ENCODE data around the gene CELF4.

Gene CELF4

DNA sequence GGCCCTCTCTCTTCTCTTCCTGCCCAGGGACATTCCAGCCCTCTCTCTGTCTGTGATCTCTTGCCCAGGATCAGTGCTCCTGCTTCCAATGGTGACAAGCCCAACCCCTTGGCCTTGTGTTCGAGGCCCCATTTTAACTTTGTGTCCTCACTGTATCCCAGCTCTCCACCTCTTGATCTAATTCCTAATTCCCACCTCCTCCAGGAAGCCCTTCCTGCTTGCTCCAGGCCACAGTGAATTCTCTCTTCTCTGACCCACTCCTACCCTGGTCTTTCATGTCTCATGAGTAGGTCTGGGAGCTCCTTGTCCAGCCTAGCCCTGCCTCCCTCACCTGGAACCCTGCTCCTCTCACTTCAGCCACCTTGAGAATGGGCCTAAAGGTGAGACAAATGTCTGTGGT is 249.1 kb downstream of the CELF4 start:
- DNase-seq (ENCODE audit: low read depth), result no peak

DNA sequence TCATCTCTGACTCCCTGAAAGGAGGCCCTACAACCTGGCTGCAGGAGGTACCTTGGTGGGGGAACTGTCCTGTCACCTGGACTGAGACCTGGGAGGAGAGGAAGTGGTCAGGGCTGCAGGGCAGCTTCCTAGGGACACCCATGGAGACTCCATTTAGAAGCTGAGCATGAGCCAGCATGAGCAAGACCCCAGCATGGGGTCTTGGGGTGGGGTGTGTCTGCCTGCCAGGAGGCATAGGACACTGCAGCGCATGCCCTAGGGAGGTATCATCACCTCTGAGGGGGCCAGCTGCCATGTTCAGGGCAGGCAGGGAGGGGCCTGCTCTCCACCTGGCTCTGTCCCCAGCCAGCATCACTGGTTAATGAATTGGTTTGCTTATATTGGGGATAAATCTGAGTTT is 249.7 kb downstream of the CELF4 start:
- no peak for DNase-seq (ENCODE audit: low read depth)

DNA sequence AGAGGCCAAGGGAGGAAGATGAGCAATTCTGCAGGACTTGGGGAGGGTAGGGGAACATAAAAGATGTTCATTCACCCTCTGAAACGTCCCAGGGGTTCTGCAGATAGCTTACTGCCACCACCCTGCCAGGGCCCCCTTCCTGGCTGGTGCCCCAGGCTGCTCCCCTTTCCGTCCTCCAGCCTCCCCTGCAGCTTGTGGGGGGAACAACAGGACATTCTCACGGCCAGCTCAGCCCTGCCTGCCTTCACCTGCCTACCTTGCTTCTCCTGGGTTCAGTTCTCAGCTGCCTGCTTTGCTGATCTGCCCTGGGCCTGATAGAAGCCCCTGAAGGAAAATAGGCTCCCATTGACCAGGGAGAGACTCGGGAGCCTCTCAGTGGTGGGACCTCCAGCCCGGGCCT is 251.1 kb downstream of the CELF4 start:
- no peak for DNase-seq (ENCODE audit: low read depth)

DNA sequence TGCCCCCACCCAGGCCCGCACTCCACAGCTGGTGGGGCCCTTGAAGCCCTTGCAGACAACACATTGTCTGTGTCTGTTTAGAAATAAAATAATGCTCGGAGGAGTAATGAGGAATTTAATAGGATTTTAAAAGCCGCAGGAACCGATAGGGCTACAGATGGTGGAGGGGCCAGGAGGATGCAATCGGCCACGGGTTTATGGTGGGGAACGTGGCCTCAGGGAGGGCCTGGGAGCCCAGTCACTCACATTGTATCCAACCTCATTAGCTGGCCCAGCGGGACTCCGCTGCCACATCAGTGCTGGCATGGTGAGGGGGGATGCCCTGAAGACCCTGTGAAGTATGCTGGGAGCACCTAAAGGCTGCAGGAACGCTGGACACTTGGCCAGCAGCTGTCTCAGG is 252.0 kb downstream of the CELF4 start:
- no peak for DNase-seq (ENCODE audit: low read depth)

DNA sequence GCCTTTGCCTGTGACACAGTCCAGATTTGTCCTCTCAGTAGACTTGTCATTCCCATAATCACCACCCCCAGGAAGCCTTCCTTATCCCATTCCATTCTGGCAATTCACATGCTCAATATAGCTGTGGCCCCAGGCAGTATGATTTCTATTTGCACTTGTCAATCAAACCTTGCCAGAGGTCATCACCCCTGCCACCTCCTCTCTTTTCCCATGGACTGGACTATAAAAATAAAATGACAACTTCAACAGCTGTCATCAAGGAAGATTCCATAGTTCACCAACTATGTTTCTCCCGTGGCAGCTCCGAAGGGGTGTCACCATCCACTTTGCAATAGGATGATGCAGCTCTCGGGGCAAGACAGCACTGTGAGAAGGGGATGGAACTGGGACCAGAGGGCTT is 255.7 kb downstream of the CELF4 start:
- no peak for DNase-seq (ENCODE audit: low read depth)

DNA sequence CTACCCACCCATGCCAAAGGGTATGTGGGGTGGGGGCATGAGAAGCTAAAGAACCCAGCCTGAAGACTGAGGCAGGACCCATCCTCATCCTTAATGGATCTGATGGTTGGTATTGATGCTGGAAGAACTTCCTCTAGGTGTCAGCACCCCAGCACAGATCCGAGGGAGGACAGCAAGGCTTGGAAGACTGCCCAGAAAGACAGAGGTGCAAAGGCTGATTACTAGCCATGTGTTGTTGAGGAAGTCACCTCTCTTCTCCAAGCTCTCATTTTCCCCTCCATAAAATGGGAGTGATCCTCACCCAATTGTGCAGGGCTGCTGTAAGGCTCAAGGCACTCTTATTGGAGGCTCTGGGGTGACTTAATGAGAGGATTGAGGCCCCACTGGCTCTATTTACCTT is 256.5 kb downstream of the CELF4 start:
- DNase-seq (ENCODE audit: low read depth), result no peak

DNA sequence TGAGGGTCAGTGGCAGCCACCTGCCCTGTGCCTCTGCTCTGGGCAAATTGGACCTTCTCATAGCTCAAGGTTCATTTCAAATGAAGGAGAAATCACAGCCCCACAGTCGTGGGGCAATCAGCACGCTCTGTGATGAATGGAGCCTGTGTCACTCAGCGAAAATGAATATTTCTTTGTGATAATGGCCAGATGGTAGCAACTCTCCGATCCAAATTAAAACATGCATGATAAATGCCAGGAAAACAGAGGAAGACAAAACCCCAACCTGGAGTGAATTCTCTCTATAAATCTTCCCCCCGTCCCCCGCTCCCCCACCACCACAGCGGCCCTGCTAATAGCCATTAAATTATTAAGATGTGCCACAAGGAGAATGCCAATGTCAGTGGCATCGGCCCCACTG is 258.4 kb downstream of the CELF4 start:
- DNase-seq (ENCODE audit: low read depth), result no peak

DNA sequence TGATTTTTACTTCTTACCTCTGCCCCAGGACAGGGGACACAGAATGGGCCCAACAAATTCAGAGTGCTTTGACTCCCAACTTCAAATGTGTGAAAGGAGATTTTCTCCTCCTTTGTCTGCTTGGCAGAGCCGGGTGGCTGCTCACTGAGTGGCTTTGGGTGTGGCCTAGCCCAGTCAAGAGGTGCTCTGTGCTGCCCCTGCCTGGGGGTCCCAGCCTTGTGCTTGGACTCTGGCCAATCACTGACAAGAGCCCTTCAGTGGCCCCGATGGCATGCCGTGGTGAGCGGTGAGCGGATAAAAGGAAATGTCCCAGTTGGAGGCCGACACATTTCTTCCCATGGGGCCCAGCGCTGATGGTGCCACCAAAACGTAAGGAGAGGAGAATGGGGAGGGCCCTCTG is 259.2 kb downstream of the CELF4 start:
- no peak for DNase-seq (ENCODE audit: low read depth)

DNA sequence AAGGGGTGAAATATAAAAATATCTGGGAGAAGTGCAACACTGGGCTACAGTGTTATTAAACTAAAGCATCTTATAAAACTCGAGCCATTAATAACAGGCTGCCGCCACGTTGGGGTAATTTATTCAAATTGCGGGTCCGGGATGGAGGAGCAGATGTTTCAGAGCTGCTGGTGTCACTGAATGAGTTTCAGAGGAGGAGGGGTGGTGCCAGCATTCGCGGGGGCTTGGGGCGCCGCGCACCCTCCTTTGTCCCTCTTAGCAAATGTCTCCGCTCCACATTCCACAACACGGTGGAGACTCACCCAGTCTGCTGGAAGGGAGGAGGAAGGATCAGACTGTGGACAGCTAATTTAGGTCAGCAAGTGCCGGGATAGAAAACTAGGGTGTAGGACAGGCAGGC is 260.5 kb downstream of the CELF4 start:
- DNase-seq (ENCODE audit: low read depth), result no peak

DNA sequence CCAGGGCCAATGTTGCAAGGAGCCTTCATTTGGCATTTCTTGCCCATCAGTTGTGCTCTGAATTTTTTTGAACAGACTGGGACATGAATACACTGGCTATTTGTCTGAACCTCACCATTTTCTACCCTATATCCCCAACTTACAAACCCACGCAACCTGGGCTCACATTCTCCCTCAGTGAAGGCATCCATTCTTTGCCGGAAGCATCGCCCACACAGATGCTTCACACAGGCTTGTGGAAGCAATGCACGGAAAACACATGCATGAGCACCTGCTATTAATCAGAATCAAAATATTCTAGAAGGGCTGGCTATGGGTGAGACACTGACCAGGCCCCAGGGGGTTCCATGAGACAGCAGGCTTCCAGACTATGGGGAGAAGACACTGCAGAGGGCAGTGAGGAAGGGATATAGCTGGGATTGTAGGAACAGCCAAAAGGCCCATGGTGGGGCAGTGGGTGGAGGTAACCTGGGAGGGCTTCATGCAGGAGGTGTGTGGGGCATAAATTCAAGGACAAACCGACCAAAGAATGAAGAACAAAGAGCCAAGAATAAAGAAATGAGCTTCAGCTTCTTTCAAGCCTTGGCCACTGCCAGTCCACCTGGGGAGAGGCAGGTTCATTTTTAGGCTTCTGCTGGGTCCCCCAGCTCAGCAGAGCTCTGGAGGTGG is 261.5 kb downstream of the CELF4 start:
- DNase-seq (ENCODE audit: low read depth), result no peak

DNA sequence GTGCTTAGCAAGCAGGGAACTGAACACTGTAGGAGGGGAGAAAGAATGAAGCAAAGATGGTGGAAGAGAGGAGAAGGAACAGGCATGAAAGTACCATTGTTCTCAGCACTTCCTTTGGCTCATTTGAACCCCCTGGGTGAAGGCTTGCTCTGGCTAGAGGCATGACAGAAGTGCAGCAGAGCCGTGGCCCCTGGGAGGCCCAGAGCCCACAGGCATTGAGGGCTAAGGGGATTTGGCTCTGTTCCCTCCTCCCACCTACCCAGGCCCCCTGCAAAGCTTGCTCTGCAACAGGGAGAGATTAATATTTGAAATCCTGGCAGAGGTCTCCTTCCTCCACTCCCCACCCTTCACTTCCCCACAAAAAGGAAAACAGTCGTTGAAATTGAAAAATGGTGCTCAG is 262.6 kb downstream of the CELF4 start:
- DNase-seq (ENCODE audit: low read depth), result no peak

DNA sequence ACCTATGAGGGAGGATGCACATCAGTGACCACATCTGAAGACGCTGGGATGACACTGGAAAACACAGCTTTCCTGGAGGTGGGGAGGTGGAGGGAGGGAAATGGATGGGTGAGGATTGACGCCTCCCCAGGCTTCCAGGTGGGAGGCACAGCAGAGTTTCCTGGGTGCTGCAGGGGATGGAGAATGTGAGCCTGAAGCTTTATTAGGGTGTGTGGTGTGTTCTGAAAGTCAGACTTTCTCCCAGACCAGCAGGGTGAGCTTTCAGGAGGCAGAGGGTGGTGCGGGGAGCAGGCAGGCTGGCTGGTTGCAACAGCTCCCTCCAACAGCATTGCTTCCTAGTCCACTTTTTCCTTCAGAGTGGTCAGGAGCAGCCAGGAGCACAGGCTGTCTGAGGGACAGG is 263.1 kb downstream of the CELF4 start:
- no peak for DNase-seq (ENCODE audit: low read depth)

DNA sequence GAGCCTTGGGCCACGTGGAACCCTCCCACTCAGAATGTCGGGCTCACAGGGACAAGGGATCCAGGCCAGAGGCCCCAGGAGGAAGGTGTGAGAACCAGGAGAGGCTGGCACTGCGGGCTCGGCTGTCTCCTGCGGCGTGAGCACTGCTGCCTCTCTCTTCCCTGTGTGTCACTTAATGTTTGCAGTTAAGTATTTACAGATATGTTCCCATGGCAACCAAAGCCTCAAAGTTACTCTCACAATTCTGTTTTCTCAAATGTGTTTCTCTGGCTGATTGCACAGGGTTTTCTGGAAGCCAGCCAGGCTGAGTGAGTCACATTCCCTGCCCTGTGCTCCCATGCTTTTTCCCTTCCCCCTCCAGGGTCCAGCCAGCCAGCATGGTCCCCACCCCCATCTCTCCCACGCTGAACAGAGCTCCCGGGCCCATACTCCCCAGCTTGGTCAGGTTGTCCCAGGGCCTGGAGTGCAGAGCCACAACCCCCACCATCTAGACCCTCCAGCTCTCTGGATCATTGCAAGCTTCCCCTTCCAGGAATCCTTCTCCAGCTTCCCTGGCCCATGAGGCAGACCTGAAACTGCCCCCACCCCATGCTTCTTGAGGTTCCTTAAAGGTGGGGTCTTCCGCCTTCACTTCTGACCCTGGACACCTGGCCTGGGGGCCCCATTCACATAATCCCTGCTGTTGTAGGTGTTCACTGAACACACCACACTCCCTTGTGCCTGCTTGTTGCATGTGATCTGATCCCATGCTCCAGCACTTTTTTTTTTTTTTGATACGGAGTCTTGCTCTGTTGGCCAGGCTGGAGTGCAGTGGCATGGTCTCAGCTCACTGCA is 265.9 kb downstream of the CELF4 start:
- no peak for DNase-seq (ENCODE audit: low read depth)

DNA sequence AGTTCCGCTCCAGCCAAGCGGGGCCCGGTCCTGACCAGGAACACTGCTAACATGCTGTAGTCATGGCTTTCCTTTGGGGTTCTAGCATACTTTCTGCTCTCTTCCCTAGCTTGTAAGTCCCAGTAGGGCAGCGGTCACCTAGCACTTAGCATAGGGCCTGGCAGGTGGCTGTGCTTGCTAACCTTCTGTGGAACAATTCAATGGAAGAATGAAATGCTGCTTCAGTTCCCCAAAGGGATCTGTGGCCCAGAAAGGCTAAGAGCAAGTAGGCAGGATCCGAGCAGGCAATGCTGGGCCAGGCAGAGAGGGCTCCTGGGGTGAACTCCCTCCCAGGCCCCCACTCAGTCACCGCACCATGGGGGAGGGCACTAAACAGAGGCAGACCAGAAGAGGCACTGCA is 266.8 kb downstream of the CELF4 start:
- no peak for DNase-seq (ENCODE audit: low read depth)

DNA sequence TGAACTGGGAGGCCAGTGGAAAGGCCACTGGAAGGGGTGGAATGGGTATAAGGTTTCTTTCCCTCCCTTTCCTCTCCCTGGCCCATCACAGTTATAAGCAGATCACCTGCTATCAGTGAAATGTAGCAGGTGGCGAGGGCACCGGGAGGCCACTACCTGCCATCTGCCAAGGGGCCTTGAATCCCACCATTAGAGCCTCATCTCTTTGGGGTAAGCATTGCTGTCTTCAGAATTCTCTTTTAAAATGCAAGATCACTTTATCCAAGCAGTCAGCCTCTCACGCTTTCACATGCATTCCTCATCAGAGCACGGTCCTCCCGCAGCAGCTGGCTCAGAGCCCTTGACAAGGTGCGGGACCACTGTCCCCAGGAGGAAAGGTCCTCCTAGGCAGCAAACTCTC is 268.5 kb downstream of the CELF4 start:
- no peak for DNase-seq (ENCODE audit: low read depth)

DNA sequence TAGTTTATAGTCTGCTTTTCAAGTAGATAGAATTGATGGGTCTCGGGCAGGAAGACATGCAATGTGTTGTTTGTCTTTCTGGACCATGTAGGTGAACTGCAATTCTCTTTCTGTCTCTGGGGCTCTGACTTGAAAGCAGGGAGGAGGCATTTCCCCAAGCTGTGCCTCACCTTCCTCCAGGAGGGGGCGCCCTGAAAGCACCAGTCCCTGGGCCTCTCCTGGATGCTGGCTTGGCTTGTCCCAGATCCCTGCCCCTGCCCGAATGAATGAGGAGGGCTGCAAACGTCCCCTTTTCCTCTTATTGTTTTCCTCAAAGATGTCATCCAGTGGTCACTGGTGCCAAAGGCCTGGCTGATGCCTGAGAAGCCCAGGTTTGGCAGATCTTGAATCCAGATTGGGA is 270.6 kb downstream of the CELF4 start:
- no peak for DNase-seq (ENCODE audit: low read depth)

DNA sequence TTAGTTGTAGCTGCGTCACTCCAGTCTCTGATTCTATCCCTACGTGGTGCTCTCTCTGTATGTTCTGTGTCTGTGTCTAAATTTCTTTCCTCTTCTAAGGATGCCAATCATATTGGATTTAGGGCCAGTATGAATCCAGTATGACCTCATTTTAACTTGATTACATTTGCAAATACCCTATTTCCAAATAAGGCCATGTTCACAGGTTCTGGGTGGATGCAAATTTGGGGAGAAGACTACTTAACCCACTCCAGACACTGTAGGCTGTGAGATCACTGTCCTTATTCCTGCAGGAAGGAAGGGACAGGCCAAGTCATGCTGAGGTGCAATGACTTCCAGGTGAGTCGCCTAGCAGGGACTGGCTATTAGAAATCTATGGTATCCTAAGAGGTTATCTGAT is 272.2 kb downstream of the CELF4 start:
- no peak for DNase-seq (ENCODE audit: low read depth)

DNA sequence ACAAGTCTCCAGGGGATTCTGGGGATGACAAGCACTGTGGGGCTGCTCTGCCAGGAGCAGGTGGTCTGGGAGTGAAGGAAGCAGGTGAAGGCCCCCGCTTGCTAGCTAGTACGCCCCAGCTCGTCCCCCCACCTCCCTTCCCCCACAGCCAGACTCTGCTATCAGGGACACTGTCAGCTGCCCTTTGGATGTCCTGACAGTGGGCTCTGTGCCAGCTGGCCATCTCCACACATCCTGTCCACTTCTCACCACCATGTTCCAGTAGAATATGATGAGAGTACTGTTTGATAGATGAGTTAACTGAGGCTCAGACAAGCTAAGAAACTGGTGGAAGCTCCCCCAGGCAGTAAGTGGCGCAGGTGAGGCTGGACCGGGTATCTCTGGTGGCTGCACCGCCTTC is 276.2 kb downstream of the CELF4 start:
- no peak for DNase-seq (ENCODE audit: low read depth)

DNA sequence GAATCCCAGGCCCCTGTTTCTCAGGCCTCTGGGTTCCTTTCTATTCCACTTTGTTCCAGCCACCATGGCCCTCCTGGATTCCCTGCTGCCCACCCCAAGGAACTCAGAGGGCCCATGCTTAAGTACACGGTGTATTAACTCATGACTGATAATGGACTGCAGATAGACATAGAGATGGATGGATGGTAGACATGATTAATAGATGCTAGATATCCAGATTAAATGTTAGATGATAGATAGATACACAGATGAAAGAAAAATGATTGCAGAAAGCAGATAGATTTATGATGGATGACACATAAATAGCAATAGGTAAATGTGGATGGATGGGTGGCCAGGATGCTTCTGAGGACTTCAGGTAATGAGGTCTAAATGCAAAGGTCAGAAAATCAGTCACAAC is 278.0 kb downstream of the CELF4 start:
- no peak for DNase-seq (ENCODE audit: low read depth)

DNA sequence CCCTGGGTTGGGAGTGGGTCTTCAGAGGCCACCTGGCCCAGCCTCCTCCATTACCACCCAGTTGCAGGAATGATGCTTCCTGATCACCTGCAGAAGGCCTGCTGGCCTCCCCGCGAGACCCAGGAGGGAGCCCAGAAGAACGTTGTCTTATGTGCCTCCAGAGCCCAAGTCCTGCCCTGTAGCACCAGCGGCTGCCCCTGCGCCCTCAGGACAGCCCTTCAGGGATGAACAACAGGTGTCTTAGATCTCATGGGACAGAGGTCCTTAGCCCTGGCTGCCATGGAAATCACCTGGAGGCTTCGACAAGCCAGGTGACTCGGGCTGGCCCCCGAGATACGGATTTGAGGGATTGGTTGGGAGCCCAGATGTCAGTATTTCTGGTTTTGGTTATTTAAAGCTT is 278.8 kb downstream of the CELF4 start:
- no peak for DNase-seq (ENCODE audit: low read depth)

DNA sequence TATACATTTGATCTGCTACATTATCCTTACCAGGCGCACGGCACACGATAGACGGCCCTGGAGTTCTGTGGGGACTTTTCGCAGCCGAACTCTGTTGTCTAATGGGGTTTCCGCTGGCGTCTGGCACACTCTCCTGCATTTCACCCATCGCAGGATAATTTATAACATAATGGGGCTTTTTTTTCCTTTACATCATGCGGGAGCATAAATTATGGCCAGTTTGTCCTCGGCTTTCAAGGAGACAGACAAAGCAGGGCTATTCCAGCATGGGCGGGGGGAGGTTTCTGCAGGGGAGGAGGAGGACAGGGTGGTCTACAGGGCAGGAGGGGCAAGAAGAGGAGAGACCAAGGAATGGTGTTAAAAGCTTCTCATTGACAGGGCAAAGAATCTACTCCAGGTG is 279.8 kb downstream of the CELF4 start:
- no peak for DNase-seq (ENCODE audit: low read depth)

DNA sequence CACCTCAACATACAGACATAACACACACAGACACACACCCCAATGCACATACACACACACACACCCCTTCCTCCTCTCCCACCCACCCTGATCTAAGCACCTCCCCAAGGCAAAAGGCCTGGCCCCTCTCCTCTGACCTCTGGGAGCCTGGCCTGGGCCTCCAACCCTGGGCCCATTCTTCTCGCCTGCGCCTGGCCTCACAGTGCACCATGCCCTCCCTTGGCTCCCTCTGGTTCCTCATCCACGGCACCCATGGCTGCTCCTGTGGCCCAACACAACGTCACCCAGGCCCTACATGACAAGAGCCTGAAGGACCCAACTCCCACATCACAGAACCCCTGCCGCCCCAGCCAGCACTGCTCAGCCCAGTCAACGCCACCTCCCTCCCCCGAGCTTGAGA is 281.3 kb downstream of the CELF4 start:
- no peak for DNase-seq (ENCODE audit: low read depth)

DNA sequence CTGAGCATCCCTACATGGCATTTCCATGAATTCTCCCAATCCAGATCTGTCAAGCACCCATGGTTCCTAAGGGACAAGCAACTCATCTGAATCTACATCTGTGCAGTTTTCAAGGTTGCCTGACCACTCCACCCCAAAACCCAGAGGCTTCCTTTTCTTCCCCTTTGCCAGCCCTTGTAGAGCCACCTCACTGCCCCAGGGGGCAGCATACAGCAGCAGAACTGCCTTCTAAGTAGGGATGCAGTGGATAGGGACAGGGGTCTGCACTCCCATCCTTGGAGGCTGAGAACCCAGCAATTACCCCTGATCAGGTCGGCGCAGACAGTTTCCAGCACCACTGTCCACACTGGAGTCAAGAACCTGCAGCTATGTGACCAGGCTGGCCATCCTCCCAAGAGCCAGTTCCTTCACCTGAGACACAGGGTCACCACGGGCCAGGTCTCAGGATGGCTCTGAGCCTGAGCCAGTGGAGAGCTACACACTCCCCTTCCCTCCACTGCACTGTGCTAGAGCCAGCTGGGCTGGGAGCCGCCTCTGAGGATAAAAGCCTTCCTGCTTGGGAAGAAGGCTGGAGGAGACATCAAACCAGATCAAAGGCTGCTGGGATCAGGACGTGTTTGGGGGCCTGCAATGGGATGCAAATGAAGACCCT is 283.1 kb downstream of the CELF4 start:
- no peak for DNase-seq (ENCODE audit: low read depth)
